NCI-H2029 (cell line): ENCODE results near the gene ST8SIA2.

ENCODE experiments used
- DNase-seq: peaks from one replicate; lab custom pipeline; 2025; lab: John Stamatoyannopoulos, UW

Gene ST8SIA2

DNA sequence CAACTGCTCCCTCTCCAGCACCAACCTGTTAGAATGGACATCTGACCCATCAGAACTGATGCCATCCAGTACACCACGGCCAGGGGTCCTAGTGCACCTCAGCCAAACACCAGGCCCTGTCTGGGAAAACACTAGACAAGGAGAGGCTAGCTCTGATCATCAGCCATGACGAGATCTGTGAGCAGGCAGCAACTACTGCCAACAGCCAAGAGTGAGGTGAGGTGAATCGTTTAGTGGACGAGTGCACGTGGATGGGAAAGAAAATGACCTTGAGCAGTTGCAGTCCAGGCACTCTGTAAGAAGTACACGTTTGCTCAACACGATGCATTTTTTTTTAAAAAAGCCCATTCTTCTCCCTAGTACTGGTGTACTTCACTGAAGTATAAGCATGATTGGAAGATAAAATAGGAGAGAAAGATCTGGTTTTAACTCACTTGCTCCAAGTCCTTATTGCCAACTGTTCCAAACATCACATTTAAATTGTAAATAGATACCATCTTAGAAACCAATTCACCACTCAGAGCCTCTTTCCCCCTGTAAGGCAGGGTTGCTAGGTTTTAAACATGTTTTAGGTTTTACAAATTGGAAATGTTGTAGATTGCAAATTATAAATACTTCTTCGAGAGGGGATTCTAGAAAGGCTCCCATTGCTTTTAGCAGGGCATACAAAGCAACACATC lies 5.7 kb downstream of the ST8SIA2 start:
- DNase-seq = no peak

- no peak for DNase-seq
Measured at GRCh38 chr15:92400573-92400972, 6.9 kb downstream of the ST8SIA2 start.

- no peak for DNase-seq
Measured at GRCh38 chr15:92400980-92401787, 7.5 kb downstream of the ST8SIA2 start.

DNA sequence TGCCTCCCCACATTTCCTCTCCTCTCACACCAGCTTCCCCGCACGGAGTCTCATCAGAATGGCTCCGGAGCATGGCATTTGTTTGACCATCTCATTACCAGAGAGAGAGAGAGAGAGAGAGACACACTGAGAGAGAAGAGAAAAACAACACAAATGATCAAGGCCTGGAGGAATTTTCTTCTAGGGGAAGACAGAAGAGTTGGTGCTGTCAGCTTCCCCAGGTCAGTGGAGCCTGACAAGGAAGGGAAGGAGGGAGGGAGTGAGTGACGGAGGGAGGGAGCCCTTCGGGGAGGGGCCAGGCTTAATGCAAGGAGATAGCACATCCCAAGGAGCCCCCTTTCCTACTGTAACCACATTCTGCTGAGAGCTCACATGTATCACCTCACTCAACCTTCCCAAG lies 9.1 kb downstream of the ST8SIA2 start:
- no peak for DNase-seq

DNA sequence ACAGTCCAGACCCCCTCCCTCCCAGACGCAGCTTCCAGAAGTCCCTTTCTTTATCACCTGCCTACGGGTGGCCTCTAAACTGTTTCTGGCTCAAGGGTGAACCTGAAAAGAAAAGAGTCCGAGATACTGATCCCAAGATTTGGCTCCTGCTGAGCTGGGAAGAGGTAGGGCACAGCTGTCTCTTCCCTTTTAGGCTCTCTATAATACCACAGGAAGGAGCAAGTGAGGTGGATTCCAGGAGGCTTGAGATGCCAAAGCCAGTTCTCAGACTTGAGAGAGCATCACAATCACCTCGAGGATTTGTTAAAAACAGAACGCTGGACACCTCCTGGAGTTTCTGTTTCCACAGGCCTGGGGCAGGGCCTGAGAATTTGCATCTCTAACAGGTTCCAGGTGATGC lies 12.3 kb downstream of the ST8SIA2 start:
- no peak for DNase-seq

GRCh38 chr15:92407321-92407720 lies 13.6 kb downstream of the ST8SIA2 start:
- DNase-seq = no peak

- DNase-seq = no peak
Measured at GRCh38 chr15:92407916-92408315, 14.2 kb downstream of the ST8SIA2 start.

DNA sequence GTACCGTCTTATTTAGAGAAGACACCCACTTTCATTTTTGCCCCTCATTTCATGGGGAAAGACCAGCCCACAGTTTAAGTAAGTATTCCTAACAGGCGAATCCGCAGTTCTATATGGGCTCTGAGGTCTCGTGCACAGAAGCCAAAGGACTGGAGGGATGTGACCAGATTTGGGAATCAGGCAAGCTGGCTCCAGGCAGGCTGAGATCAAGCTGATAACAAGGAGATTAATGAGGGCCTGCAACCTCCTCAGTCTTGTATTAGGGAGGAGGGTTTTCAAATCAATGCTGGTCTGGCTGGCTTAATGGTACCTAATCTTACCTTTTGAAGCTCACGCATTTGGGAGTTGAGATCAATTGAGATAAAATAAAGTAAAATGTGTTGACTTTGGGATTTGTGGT lies 15.3 kb downstream of the ST8SIA2 start:
- no peak for DNase-seq

GRCh38 chr15:92409521-92409920 lies 15.8 kb downstream of the ST8SIA2 start:
- no peak for DNase-seq

- DNase-seq = no peak
Measured at GRCh38 chr15:92410537-92410936, 16.9 kb downstream of the ST8SIA2 start.

- no peak for DNase-seq
Measured at GRCh38 chr15:92411256-92411655, 17.6 kb downstream of the ST8SIA2 start.

DNA sequence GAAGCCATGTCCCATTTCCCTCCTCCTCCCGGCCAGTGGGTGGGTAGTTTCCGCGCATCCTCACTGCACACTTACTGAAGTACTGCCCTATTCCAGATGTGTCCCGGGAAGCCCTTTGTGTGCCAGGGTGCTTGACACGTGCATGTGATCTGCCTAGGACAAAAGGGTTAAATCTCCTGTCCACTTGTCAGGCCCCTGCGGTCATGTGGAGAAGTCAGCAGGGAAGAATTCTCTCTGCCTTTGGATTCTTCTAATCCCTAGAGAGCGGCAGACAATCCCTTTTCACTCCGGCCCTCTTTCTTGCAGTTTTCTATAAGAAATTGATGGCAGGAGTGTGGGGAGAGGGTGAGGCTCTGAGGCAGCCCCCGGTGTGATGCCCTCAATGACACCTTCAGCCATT lies 19.8 kb downstream of the ST8SIA2 start:
- no peak for DNase-seq

GRCh38 chr15:92415639-92416297 lies 22.1 kb downstream of the ST8SIA2 start:
- no peak for DNase-seq

- no peak for DNase-seq
Measured at GRCh38 chr15:92416557-92416956, 22.9 kb downstream of the ST8SIA2 start.

DNA sequence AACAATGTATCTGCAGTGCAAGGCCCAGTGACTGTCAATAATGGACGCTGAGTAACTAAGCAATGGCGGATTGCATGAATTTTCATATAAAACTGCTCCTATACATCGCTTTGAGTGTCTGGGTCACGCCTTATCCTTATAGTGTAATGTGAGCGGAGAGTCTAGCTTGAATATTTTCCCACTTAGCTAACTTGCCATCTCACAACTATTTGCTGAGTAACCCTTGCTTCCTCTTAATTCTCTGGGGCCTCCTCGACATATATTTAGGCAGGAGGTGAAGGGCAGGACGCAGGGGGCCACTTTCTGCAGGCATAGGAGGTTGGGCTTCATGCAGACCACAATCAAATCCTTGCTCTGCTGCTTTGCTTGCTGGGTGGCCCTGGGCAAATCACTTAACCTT lies 24.0 kb downstream of the ST8SIA2 start:
- DNase-seq = no peak

GRCh38 chr15:92418864-92419263 lies 25.2 kb downstream of the ST8SIA2 start:
- no peak for DNase-seq

- no peak for DNase-seq
Measured at GRCh38 chr15:92421976-92422375, 28.3 kb downstream of the ST8SIA2 start.

DNA sequence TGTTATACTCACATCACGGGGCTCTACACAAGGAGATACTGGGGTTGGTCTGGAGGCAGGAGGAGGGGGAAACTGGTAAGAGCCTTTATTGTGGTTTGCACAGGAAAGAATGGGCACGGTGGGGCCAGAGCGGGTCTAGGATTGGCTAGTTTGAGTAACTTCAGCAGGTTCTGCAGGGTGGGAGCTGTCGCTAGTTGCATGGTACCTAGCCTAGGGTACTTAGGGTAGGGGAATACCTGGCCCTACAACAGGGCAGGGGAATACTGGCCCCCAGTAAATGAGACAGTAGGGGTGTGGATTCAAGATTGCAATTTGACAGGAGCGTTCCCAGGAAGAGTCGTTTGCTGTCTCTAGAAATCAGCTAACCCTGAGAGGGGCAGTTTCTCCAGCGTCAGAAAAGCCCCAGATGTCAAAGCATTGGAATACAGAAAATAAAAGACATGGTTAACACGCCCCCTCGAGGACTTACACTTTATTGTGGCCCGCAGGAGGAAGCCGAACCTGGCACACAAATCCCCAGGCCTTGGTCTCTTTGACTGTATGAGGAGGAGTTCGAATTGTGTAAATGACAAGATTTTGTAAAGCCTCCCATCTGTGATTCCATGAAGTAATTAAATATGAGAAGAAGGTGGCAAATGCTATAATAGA lies 32.0 kb downstream of the ST8SIA2 start:
- no peak for DNase-seq

DNA sequence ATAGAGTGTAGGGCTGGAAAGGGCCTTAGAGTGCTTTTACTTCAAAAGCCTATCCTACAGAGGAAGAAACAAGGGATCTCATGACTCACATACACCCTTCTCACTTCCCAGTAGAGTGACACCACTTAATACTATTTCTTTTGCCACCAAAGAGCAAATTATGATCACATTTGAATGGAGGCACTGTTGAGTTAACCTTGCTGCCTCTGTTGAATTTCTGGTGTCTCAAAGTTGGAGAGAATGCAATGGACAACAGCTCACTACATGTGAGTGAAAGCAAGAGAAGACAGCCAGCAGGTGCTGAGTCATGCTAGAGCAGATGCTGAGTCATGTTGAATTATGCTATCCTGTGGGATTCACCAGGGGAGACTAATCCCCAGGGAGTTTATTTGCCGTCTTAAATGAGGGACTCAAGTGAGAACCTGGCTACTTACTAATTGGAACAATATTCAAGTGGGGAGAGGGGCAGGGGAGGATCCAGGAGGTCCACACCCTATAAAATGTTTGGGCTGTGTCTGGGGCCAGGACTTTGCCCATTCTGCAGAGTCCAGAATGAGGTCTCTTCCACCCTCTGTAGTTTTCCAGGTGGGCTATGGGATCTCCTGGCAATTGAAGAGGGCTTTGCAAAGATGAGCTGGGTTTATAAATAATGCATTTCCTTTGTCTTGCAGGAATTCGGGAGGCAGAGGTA lies 35.8 kb downstream of the ST8SIA2 start:
- DNase-seq = no peak

- DNase-seq = no peak
Measured at GRCh38 chr15:92430069-92430440, 36.4 kb downstream of the ST8SIA2 start.

GRCh38 chr15:92435145-92435544 lies 41.5 kb downstream of the ST8SIA2 start:
- DNase-seq = no peak

DNA sequence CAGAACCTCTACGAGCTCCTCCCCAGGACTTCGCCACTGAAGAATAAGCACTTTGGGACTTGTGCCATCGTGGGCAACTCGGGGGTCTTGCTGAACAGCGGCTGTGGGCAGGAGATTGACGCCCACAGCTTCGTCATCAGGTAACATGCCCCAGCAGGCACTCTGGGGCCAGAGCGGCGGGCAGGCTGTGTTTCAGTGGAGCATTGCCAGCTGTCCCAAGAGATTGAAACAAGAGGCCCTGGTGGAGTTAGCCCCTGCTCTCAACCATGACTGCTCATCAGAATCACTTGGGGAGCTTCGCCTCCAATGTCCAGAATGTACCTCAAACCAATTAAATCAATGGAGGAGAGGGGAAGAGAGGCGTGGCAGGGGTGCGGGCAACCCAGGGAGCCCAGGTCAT lies 44.8 kb downstream of the ST8SIA2 start:
- no peak for DNase-seq
